HCT116 (cell line): ENCODE measurements around the gene CAPN13. TPM values are rescaled to one million over a fixed set of nuclear protein-coding genes. Genes with fewer than 3 reads are reported as not detected.

ENCODE experiments used
- ATAC-seq: fragments of 200-7000 bp; cut with Tn5 transposase; 2 replicates; pipeline ENCODE4 v1.9.1; 2020; ENCODE audit warnings: mild to moderate bottlenecking, moderate library complexity
- BruUV-seq: library from RNA; stranded (reverse); fragments of 400-500 nt; replicated peaks from 2 replicates; lab custom pipeline; 2021; lab: Mats Ljungman, UMichigan
- CTCF ChIA-PET: fragments of 300-600 bp; sonication (Branson Sonifier 250); formaldehyde crosslinking; loops from one replicate; lab custom pipeline; 2021; ENCODE audit warnings: antibody characterized with exemption; lab: Charles Lee
- POLR2A ChIA-PET: fragments of 300-600, 350-600 bp; sonication (Branson Sonifier 250); formaldehyde crosslinking; loops from one replicate; lab custom pipeline; 2021; ENCODE audit warnings: antibody characterized with exemption; lab: Charles Lee
- RAD21 ChIA-PET, 2 experiments: fragments of 300-600 bp; sonication (Branson Sonifier 250); formaldehyde crosslinking; loops; one replicate each; lab custom pipeline; 2023; ENCODE audit warnings: low total read pairs in 2 of 2; ENCODE audit not compliant: uncharacterized antibody in 2 of 2, unreplicated experiment in 2 of 2, low non-redundant PET in 1 of 2; lab: Charles Lee
- DNase-seq: peaks from one replicate; pipeline ENCODE4 v3.0.0-alpha.2; 2010; ENCODE audit warnings: low read depth, low spot score
- H2AFZ ChIP-seq: fragments of 200-600 bp; shearing (Covaris generic), sonication (generic); 2 replicates; pipeline ENCODE4 v1.6.1; 2017; ENCODE audit warnings: low read depth, mixed run types, mixed read lengths, antibody characterized with exemption, low read length; ENCODE audit not compliant: poor library complexity, severe bottlenecking
- H3K27ac ChIP-seq: 2 replicates; pipeline ENCODE4 v1.5.1; 2012; ENCODE audit warnings: low read depth, low read length
- H3K27me3 ChIP-seq: fragments of 200-600 bp; sonication (generic); 2 replicates; pipeline ENCODE4 v1.6.1; 2016; ENCODE audit warnings: mixed run types, low read length, mixed read lengths; ENCODE audit not compliant: insufficient read depth
- H3K36me3 ChIP-seq, 2 experiments: fragments of 200-500 bp in 1 of 2; fragments of 200-600 bp in 1 of 2; sonication (Bioruptor generic) in 1 of 2; sonication (generic) in 1 of 2; 2 replicates each; pipeline versions ENCODE4 v1.5.1 to v1.6.1; 2014 to 2016; ENCODE audit warnings: low read length in 2 of 2, inconsistent platforms in 1 of 2, mixed read lengths in 1 of 2, mixed run types in 1 of 2; ENCODE audit not compliant: insufficient read depth in 2 of 2, control insufficient read depth in 1 of 2
- H3K4me1 ChIP-seq, 2 experiments: fragments of 200-600 bp in 1 of 2; sonication (generic) in 1 of 2; 2 replicates each; pipeline versions ENCODE4 v1.5.1 to v1.6.1; 2012 to 2017; ENCODE audit warnings: low read length in 2 of 2, inconsistent platforms in 1 of 2, mild to moderate bottlenecking in 1 of 2, mixed read lengths in 1 of 2, mixed run types in 1 of 2, moderate library complexity in 1 of 2; ENCODE audit not compliant: insufficient read depth in 2 of 2, control insufficient read depth in 1 of 2
- H3K4me2 ChIP-seq: fragments of 200-600 bp; sonication (generic); 2 replicates; pipeline ENCODE4 v1.6.1; 2017; ENCODE audit warnings: mixed run types, low read length, mixed read lengths
- H3K4me3 ChIP-seq, 2 experiments: fragments of 200-600 bp in 1 of 2; sonication (generic) in 1 of 2; replicated peaks in 1 of 2; 2 replicates each; pipeline ENCODE4 v1.5.1; 2011 to 2016; ENCODE audit warnings: low read length in 2 of 2, control low read depth in 1 of 2, low read depth in 1 of 2, mild to moderate bottlenecking in 1 of 2, mixed read lengths in 1 of 2, mixed run types in 1 of 2
- H3K79me2 ChIP-seq: fragments of 200-600 bp; sonication (generic); 2 replicates; pipeline ENCODE4 v1.6.1; 2017; ENCODE audit warnings: mild to moderate bottlenecking, mixed run types, low read length, moderate library complexity, mixed read lengths; ENCODE audit not compliant: insufficient read depth
- H3K9ac ChIP-seq: fragments of 200-600 bp; sonication (generic); 2 replicates; pipeline ENCODE4 v1.6.1; 2016; ENCODE audit warnings: low read length, mixed read lengths
- H3K9me2 ChIP-seq: fragments of 200-600 bp; sonication (generic), shearing (Covaris generic); 2 replicates; pipeline ENCODE4 v1.6.1; 2017; ENCODE audit warnings: mixed run types, mild to moderate bottlenecking, moderate library complexity; ENCODE audit not compliant: insufficient read depth
- H3K9me3 ChIP-seq, 2 experiments: fragments of 200-500 bp in 1 of 2; fragments of 200-600 bp in 1 of 2; sonication (Bioruptor generic) in 1 of 2; sonication (generic) in 1 of 2; 2 replicates each; pipeline ENCODE4 v1.6.1; 2014 to 2017; ENCODE audit warnings: low read length in 2 of 2, mixed read lengths in 2 of 2, inconsistent platforms in 1 of 2, low read depth in 1 of 2, mild to moderate bottlenecking in 1 of 2, mixed run types in 1 of 2, moderate library complexity in 1 of 2; ENCODE audit not compliant: control insufficient read depth in 1 of 2, insufficient read depth in 1 of 2
- H4K20me1 ChIP-seq: fragments of 200-600 bp; sonication (generic), shearing (Covaris generic); 2 replicates; pipeline ENCODE4 v1.6.1; 2017; ENCODE audit warnings: mixed run types, mild to moderate bottlenecking, moderate library complexity; ENCODE audit not compliant: insufficient read depth
- CEBPB ChIP-seq: IDR thresholded peaks from 2 replicates; pipeline ENCODE4 v1.6.1; 2012; ENCODE audit warnings: low read depth
- EZH2 ChIP-seq: fragments of 200-600 bp; sonication (generic); IDR thresholded peaks from 2 replicates; pipeline ENCODE4 v1.6.1; 2017; ENCODE audit warnings: antibody characterized with exemption, mixed run types
- EZH2phosphoT487 ChIP-seq: fragments of 200-600 bp; IDR thresholded peaks from 2 replicates; pipeline ENCODE4 v1.6.1; 2018; ENCODE audit warnings: antibody characterized with exemption, borderline replicate concordance
- JUND ChIP-seq: IDR thresholded peaks from 2 replicates; pipeline ENCODE4 v1.6.1; 2012
- POLR2A ChIP-seq: IDR thresholded peaks from 2 replicates; pipeline ENCODE4 v1.7.0; 2011; ENCODE audit warnings: borderline replicate concordance; ENCODE audit not compliant: insufficient read depth, insufficient read length; ENCODE audit errors: extremely low read depth
- POLR2AphosphoS5 ChIP-seq: IDR thresholded peaks from 2 replicates; pipeline ENCODE4 v1.6.1; 2011; ENCODE audit warnings: mild to moderate bottlenecking, low read depth, low read length, moderate library complexity
- RAD21 ChIP-seq: IDR thresholded peaks from 2 replicates; pipeline ENCODE4 v1.6.1; 2012; ENCODE audit warnings: low read depth, mild to moderate bottlenecking
- TCF7L2 ChIP-seq: IDR thresholded peaks from 2 replicates; pipeline ENCODE4 v1.7.0; 2011; ENCODE audit warnings: borderline replicate concordance, inconsistent platforms; ENCODE audit not compliant: insufficient read depth, insufficient read length; ENCODE audit errors: extremely low read depth
- YY1 ChIP-seq: IDR thresholded peaks from 2 replicates; pipeline ENCODE4 v1.6.1; 2011; ENCODE audit warnings: low read length, low read depth, moderate library complexity, mild to moderate bottlenecking; ENCODE audit not compliant: insufficient replicate concordance; ENCODE audit errors: extremely low read depth
- ZFX ChIP-seq: fragments of 450-650 bp; IDR thresholded peaks from 2 replicates; pipeline ENCODE4 v1.6.1; 2017
- intact Hi-C: fragments of 100-400 bp; cut with micrococcal nuclease; formaldehyde crosslinking; loops from 2 replicates; pipeline ENCODE4 v1.10.0; 2022
- total RNA-seq: library from RNA; stranded (reverse); gene quantifications from one replicate; pipeline ENCODE4 v1.2.1, GENCODE V29; 2021; ENCODE audit not compliant: unreplicated experiment
- TF ChIP-seq, protein P1 (sequence below), 3 experiments: fragments of 200-600 bp in 1 of 3; sonication (generic) in 1 of 3; IDR thresholded peaks in 2 of 3; conservative IDR thresholded peaks in 1 of 3; 2 replicates each; pipeline ENCODE4 v1.5.1; 2012 to 2017; ENCODE audit warnings: low read depth in 2 of 3, low read length in 2 of 3, antibody characterized with exemption in 1 of 3, borderline replicate concordance in 1 of 3, control low read depth in 1 of 3, mild to moderate bottlenecking in 1 of 3, mixed read lengths in 1 of 3, mixed run types in 1 of 3, moderate library complexity in 1 of 3; ENCODE audit not compliant: insufficient read depth in 1 of 3
- TF ChIP-seq, protein P2 (sequence below): IDR thresholded peaks from 2 replicates; pipeline ENCODE4 v1.6.1; 2011; ENCODE audit warnings: mild to moderate bottlenecking, low read length, moderate library complexity; ENCODE audit not compliant: insufficient replicate concordance; ENCODE audit errors: extremely low read depth
- TF ChIP-seq, protein P3 (sequence below): IDR thresholded peaks from 2 replicates; pipeline ENCODE4 v1.6.1; 2012; ENCODE audit warnings: low read depth

The CAPN13 gene
- total RNA-seq, 1 experiment from 2014 or later, result 0.25 TPM

DNA sequence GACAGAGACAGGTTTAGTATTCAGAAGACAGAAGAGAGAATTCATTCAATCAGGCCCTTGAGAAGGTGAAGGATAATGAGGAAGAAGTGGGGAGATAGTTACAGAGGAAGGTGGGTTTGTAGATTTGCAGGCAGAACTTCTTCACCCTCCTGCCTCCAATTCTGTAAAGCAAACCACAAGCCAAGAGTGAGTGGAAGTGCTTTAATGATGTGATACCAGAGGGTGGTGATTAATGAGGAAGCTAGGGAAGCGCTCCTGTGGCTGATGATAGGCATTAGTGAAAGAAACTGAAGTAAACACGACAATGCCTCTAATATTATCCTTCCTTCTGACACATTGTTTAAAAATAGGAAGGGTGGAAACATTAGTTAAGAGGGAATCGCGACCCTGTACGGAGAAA lies 78.2 kb downstream of the CAPN13 start:
- no peak overlapping the region for H3K4me2 ChIP-seq
- no peak overlapping the region for H2AFZ ChIP-seq
- no peak overlapping the region for H3K4me3 ChIP-seq
- H3K9me3 ChIP-seq, result no peaks in the 10 kb centered on the region
- H4K20me1 ChIP-seq, result no peaks in the 10 kb centered on the region
- no peak for DNase-seq
- peaks cover 68% of the 10 kb centered on the region for H3K27me3 ChIP-seq
- no peaks in the 10 kb centered on the region for H3K9me2 ChIP-seq
- POLR2A ChIA-PET, result no interaction called here
- ATAC-seq, result no peak
- H3K27ac ChIP-seq, result no peak overlapping the region
- BruUV-seq, result no TSS peak
- no peaks in the 10 kb centered on the region for H3K79me2 ChIP-seq
- no peak overlapping the region for H3K9ac ChIP-seq
- no peaks in the 10 kb centered on the region for H3K36me3 ChIP-seq
- no peak for TF ChIP-seq CEBPB
- TF ChIP-seq, protein P1, sequence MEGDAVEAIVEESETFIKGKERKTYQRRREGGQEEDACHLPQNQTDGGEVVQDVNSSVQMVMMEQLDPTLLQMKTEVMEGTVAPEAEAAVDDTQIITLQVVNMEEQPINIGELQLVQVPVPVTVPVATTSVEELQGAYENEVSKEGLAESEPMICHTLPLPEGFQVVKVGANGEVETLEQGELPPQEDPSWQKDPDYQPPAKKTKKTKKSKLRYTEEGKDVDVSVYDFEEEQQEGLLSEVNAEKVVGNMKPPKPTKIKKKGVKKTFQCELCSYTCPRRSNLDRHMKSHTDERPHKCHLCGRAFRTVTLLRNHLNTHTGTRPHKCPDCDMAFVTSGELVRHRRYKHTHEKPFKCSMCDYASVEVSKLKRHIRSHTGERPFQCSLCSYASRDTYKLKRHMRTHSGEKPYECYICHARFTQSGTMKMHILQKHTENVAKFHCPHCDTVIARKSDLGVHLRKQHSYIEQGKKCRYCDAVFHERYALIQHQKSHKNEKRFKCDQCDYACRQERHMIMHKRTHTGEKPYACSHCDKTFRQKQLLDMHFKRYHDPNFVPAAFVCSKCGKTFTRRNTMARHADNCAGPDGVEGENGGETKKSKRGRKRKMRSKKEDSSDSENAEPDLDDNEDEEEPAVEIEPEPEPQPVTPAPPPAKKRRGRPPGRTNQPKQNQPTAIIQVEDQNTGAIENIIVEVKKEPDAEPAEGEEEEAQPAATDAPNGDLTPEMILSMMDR (IDR thresholded peaks at IDR 0.05 in 2 of 3, conservative IDR thresholded peaks at IDR 0.05 in 1 of 3; ENCODE audit: borderline replicate concordance in 1 of 3, insufficient read depth in 1 of 3, low read depth in 2 of 3, low read length in 2 of 3), result no peak
- no peak for TF ChIP-seq YY1
- TF ChIP-seq TCF7L2, result no peak
- no peak for TF ChIP-seq ZFX
- TF ChIP-seq, protein P2, sequence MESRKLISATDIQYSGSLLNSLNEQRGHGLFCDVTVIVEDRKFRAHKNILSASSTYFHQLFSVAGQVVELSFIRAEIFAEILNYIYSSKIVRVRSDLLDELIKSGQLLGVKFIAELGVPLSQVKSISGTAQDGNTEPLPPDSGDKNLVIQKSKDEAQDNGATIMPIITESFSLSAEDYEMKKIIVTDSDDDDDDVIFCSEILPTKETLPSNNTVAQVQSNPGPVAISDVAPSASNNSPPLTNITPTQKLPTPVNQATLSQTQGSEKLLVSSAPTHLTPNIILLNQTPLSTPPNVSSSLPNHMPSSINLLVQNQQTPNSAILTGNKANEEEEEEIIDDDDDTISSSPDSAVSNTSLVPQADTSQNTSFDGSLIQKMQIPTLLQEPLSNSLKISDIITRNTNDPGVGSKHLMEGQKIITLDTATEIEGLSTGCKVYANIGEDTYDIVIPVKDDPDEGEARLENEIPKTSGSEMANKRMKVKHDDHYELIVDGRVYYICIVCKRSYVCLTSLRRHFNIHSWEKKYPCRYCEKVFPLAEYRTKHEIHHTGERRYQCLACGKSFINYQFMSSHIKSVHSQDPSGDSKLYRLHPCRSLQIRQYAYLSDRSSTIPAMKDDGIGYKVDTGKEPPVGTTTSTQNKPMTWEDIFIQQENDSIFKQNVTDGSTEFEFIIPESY, result no peak
- no peak for TF ChIP-seq RAD21
- no peak for TF ChIP-seq POLR2A
- no peak for TF ChIP-seq EZH2
- no peak for TF ChIP-seq EZH2phosphoT487
- TF ChIP-seq, protein P3, sequence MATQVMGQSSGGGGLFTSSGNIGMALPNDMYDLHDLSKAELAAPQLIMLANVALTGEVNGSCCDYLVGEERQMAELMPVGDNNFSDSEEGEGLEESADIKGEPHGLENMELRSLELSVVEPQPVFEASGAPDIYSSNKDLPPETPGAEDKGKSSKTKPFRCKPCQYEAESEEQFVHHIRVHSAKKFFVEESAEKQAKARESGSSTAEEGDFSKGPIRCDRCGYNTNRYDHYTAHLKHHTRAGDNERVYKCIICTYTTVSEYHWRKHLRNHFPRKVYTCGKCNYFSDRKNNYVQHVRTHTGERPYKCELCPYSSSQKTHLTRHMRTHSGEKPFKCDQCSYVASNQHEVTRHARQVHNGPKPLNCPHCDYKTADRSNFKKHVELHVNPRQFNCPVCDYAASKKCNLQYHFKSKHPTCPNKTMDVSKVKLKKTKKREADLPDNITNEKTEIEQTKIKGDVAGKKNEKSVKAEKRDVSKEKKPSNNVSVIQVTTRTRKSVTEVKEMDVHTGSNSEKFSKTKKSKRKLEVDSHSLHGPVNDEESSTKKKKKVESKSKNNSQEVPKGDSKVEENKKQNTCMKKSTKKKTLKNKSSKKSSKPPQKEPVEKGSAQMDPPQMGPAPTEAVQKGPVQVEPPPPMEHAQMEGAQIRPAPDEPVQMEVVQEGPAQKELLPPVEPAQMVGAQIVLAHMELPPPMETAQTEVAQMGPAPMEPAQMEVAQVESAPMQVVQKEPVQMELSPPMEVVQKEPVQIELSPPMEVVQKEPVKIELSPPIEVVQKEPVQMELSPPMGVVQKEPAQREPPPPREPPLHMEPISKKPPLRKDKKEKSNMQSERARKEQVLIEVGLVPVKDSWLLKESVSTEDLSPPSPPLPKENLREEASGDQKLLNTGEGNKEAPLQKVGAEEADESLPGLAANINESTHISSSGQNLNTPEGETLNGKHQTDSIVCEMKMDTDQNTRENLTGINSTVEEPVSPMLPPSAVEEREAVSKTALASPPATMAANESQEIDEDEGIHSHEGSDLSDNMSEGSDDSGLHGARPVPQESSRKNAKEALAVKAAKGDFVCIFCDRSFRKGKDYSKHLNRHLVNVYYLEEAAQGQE, result no peak
- TF ChIP-seq POLR2AphosphoS5, result no peak
- no peak for TF ChIP-seq JUND
- CTCF ChIA-PET, result interaction anchor here (0.8 kb wide), 1 partner anchor 18 kb away, joined by 3 read pairs; no protein-coding TSS in a partner anchor
- RAD21 ChIA-PET, result no interaction called here
- intact Hi-C loops, result no loop called here
- H3K4me1 ChIP-seq, result no peaks in the 10 kb centered on the region
